Measurements from ENCODE around the gene ZNF581. TPM values are rescaled to one million over a fixed set of nuclear protein-coding genes. Genes with fewer than 3 reads are reported as not detected.
A peak's percentile ranks its signal among the peaks of the same experiment; 100 is the strongest.

ZNF581 gene
- total RNA-seq, 3 donors from 2014 or later: 10.7 to 16.8 (median 16.7) TPM

DNA sequence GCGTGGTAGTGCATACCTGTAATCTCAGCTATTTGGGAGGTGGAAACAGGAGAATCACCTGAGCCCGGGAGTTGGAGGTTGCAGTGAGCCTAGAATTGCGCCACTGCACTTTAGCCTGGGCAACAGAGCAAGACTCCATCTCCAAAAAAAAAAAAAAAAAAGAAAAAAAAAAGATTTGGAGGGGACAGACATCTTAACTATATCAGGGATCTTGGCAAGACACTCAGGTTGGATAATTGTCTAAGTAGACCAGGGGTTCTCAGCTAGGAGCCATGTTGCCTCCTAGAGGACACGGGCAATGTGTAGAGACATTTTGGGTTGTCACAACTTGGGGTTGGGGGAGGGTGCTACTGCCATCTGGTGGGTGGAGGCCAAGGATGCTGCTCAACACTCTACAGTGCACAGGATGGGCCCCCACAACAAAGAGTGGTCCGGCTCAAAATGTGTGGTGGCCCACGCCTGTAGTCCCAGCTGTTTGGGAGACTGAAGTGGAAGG, 4.5 kb upstream of the ZNF581 start:
- intact Hi-C loops (cut with DNase I; ENCODE audit: low total_unique reads): no loop called here
- Histone ChIP-seq H3K36me3 (no peaks in the 10 kb centered on the region), H3K27ac (no peak overlapping the region)

DNA sequence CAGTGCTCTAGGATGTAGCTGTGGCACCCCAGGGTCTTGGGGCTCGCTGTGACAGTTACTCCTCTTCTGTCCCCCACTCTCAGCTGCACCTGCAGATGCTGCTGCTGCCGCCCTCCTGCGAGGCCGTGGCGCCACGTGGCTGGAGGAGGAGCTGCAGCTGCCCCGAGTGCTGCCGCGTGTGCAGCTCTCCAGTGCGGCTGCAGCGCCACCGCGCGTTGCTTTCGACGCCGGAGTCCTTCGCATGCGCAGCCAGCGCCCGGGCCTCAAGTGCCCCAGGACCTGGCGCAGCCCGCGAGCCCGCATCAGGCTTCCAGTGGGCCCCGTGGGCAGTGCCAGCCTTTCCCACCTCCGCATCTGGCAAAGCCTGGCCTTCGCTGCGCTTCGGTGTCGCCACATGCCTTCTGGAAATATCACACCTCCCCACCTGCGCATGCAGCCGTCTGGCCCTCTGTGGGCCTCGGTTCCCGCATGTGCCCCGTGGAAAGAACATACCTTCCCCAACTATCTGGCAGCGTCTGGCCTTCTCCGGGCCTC, 3.3 kb upstream of the ZNF581 start:
- peaks cover 11 to 13% of the 10 kb centered on the region in 2 donors for H3K4me1 ChIP-seq
- intact Hi-C loops (cut with DNase I; ENCODE audit: low total_unique reads): no loop called here
- H3K9me3 ChIP-seq: no peaks in the 10 kb centered on the region
- H3K27me3 ChIP-seq: no peaks in the 10 kb centered on the region
- peak overlapping the region; percentile 90 to 99 (median 93) for H3K4me3 ChIP-seq
- H3K36me3 ChIP-seq: no peaks in the 10 kb centered on the region
- DNase-seq (ENCODE audit: low spot score in 2 of 2): peak in 1 of 2 donors; percentile 71
- TF ChIP-seq CTCF (IDR thresholded peaks at IDR 0.05): peak; percentile 33 to 58 (median 58)
- TF ChIP-seq POLR2A (IDR thresholded peaks at IDR 0.05): no peak
- peak in 2 of 3 donors; percentile 26 to 61 for TF ChIP-seq POLR2AphosphoS5 (IDR thresholded peaks at IDR 0.05)
- H3K27ac ChIP-seq: peak overlapping the region; percentile 94 to 98

More for the DNA sequence above, 4.5 kb upstream of the ZNF581 start:
- Histone ChIP-seq H3K4me1 (peaks cover 3 to 5% of the 10 kb centered on the region in 2 donors), H3K27me3 (no peaks in the 10 kb centered on the region), H3K9me3 (no peaks in the 10 kb centered on the region), H3K4me3 (no peak overlapping the region)
- TF ChIP-seq POLR2AphosphoS5 (IDR thresholded peaks at IDR 0.05): no peak
- no peak for TF ChIP-seq POLR2A (IDR thresholded peaks at IDR 0.05)
- no peak for DNase-seq (ENCODE audit: low spot score in 2 of 2)

DNA sequence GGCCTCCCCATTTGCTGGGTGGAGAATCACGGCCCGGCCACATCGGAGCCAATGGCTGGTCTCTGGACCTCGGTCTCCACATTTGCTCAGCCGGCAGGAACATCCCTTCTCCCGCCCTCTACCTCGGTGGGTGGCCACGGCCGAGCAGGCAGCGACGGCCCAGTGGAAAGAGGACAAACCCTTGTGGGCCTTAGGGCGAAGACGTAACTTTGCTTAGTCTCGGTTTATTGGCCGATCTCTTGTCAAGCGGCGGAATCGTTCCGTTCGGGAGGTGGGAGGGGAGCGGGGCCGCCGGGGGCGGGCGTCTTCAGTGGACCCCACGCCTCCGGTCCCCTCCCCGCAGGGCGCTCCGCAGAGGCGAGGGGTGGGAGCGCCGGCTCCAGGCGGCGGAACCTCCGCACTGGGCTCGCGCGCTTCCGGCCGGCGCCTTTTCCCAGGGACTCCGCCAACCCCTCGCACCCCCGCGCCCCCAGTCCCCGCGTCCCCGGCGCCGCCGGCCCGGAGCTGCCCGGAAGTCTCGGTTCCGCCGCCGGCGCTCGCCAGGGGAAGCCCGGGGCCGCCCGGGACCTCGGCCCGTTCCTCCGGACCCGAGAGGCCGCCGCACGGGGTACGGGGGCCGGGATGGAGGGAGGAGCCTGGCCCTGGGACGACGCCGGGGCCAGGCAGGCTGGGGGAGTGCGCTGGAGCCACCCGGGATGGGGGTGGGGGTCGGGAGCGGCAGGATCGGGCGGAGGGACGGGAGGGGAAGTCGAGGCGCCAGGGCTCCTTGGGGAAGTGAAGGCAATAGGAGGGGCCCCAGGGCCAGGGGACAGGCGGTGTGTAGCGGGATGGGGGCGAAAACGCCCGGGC, 2.6 kb upstream of the ZNF581 start, which contains the start of gene ZNF580:
TSS of gene ZNF580 (plus strand) at position 426 of the 849 bp plus-strand sequence. CDS start 1,507 bp downstream, outside the sequence.
- Histone ChIP-seq H3K27me3 (no peaks in the 10 kb centered on the region), H3K36me3 (no peaks in the 10 kb centered on the region), H3K27ac (peak within 1 kb of the TSS; percentile 94 to 98), H3K4me1 (peaks cover 11 to 13% of the 10 kb centered on the region in 2 donors), H3K4me3 (peak within 1 kb of the TSS; percentile 90 to 99 (median 93)), H3K9me3 (no peaks in the 10 kb centered on the region)
- intact Hi-C loops (cut with DNase I; ENCODE audit: low total_unique reads): no loop called here
- TF ChIP-seq POLR2A (IDR thresholded peaks at IDR 0.05): no peak
- TF ChIP-seq POLR2AphosphoS5 (IDR thresholded peaks at IDR 0.05): peak in 1 of 3 donors; percentile 7
- TF ChIP-seq CTCF (IDR thresholded peaks at IDR 0.05): no peak
- peak; percentile 63 to 64 for DNase-seq (ENCODE audit: low spot score in 2 of 2)

GRCh38 chr19:55641426-55642152, 1.9 kb upstream of the ZNF581 start:
- Histone ChIP-seq H3K27ac (peak overlapping the region; percentile 94 to 98), H3K36me3 (no peaks in the 10 kb centered on the region), H3K4me3 (peak overlapping the region; percentile 90 to 99 (median 93)), H3K27me3 (no peaks in the 10 kb centered on the region), H3K9me3 (no peaks in the 10 kb centered on the region), H3K4me1 (peaks cover 11 to 13% of the 10 kb centered on the region in 2 donors)
- intact Hi-C loops (cut with DNase I; ENCODE audit: low total_unique reads): no loop called here
- TF ChIP-seq CTCF (IDR thresholded peaks at IDR 0.05) (no peak), POLR2A (IDR thresholded peaks at IDR 0.05) (no peak), POLR2AphosphoS5 (IDR thresholded peaks at IDR 0.05) (no peak)
- no peak for DNase-seq (ENCODE audit: low spot score in 2 of 2)
